ENCODE measurements around the gene ZSCAN5A. TPM values are rescaled to one million over a fixed set of nuclear protein-coding genes. Genes with fewer than 3 reads are reported as not detected.
"Not testable (repeated sequence)": the region's sequence is repeated elsewhere in the genome, so short reads cannot be mapped to it uniquely, and the experiment has no call there.

ZSCAN5A gene
- total RNA-seq, 1 experiment from 2014 or later: 13.8 TPM

GRCh38 chr19:56217039-56217949 is 97.3 kb downstream of the ZSCAN5A start:
- DNase-seq (ENCODE audit: low read depth, low spot score): no peak
- no TSS peak for BruUV-seq (replicated peaks)
- CTCF ChIA-PET: no interaction called here
- intact Hi-C loops (cut with micrococcal nuclease; ENCODE audit: unreplicated experiment): no loop called here
- Histone ChIP-seq H3K9me3 (ENCODE audit: control insufficient read depth, insufficient read depth, low read depth, low read length) (no peaks in the 10 kb centered on the region), H3K4me3 (ENCODE audit: low read depth in 2 of 2, low read length in 2 of 2) (no peak overlapping the region), H3K27ac (ENCODE audit: low read length) (no peak overlapping the region), H3K27me3 (ENCODE audit: control insufficient read depth, insufficient read depth, low read length) (no peaks in the 10 kb centered on the region), H3K4me1 (ENCODE audit: control insufficient read depth, insufficient read depth, low read length) (no peaks in the 10 kb centered on the region), H3K36me3 (ENCODE audit: control insufficient read depth, insufficient read depth, low read length) (no peaks in the 10 kb centered on the region)
- in situ Hi-C loops (cut with HindIII; ENCODE audit: low pct_unique_long_range_greater_than_20kb, low sequenced_read_pairs): no loop called here
- POLR2A ChIA-PET: no interaction called here
- no peak for ATAC-seq
- TF ChIP-seq, protein P1, sequence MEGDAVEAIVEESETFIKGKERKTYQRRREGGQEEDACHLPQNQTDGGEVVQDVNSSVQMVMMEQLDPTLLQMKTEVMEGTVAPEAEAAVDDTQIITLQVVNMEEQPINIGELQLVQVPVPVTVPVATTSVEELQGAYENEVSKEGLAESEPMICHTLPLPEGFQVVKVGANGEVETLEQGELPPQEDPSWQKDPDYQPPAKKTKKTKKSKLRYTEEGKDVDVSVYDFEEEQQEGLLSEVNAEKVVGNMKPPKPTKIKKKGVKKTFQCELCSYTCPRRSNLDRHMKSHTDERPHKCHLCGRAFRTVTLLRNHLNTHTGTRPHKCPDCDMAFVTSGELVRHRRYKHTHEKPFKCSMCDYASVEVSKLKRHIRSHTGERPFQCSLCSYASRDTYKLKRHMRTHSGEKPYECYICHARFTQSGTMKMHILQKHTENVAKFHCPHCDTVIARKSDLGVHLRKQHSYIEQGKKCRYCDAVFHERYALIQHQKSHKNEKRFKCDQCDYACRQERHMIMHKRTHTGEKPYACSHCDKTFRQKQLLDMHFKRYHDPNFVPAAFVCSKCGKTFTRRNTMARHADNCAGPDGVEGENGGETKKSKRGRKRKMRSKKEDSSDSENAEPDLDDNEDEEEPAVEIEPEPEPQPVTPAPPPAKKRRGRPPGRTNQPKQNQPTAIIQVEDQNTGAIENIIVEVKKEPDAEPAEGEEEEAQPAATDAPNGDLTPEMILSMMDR (IDR thresholded peaks at IDR 0.05): no peak
- TF ChIP-seq TCF7L2 (IDR thresholded peaks at IDR 0.05; ENCODE audit: low read depth, low read length) (no peak), SIN3A (IDR thresholded peaks at IDR 0.05; ENCODE audit: borderline replicate concordance, insufficient read depth, low read depth, low read length) (no peak), POLR2AphosphoS5 (IDR thresholded peaks at IDR 0.05; ENCODE audit: low read depth, low read length) (no peak)
- TF ChIP-seq, protein P2, sequence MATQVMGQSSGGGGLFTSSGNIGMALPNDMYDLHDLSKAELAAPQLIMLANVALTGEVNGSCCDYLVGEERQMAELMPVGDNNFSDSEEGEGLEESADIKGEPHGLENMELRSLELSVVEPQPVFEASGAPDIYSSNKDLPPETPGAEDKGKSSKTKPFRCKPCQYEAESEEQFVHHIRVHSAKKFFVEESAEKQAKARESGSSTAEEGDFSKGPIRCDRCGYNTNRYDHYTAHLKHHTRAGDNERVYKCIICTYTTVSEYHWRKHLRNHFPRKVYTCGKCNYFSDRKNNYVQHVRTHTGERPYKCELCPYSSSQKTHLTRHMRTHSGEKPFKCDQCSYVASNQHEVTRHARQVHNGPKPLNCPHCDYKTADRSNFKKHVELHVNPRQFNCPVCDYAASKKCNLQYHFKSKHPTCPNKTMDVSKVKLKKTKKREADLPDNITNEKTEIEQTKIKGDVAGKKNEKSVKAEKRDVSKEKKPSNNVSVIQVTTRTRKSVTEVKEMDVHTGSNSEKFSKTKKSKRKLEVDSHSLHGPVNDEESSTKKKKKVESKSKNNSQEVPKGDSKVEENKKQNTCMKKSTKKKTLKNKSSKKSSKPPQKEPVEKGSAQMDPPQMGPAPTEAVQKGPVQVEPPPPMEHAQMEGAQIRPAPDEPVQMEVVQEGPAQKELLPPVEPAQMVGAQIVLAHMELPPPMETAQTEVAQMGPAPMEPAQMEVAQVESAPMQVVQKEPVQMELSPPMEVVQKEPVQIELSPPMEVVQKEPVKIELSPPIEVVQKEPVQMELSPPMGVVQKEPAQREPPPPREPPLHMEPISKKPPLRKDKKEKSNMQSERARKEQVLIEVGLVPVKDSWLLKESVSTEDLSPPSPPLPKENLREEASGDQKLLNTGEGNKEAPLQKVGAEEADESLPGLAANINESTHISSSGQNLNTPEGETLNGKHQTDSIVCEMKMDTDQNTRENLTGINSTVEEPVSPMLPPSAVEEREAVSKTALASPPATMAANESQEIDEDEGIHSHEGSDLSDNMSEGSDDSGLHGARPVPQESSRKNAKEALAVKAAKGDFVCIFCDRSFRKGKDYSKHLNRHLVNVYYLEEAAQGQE (IDR thresholded peaks at IDR 0.05; ENCODE audit: insufficient read depth in 1 of 2, low read depth in 2 of 2, low read length in 1 of 2): no peak

DNA sequence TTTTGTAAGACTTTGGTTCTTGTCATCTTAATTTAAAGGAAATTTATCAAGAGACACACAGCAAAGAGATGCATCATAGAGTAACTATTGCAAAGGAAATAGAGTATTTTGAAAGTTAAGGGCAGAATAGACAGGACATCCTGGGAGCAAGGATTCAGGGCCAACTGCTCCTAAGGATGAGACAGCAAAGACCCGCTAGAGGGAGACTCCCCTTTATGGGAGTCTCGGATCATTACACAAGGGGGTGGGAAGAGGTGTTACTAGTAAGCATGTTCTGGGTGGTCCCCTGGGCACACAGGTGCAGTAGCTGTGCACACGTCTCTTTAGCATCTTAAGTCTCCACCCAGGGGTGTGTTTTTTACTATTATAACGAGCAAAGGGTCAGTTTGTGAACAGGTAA is 102.9 kb downstream of the ZSCAN5A start:
- in situ Hi-C loops (cut with HindIII; ENCODE audit: low pct_unique_long_range_greater_than_20kb, low sequenced_read_pairs): no loop called here
- no peaks in the 10 kb centered on the region for H3K36me3 ChIP-seq (ENCODE audit: control insufficient read depth, insufficient read depth, low read length)
- H3K4me1 ChIP-seq (ENCODE audit: control insufficient read depth, insufficient read depth, low read length): no peaks in the 10 kb centered on the region
- H3K27me3 ChIP-seq (ENCODE audit: control insufficient read depth, insufficient read depth, low read length): no peaks in the 10 kb centered on the region
- DNase-seq (ENCODE audit: low read depth, low spot score) (no peak), ATAC-seq (no peak)
- CTCF ChIA-PET: no interaction called here
- POLR2A ChIA-PET: no interaction called here
- H3K4me3 ChIP-seq (ENCODE audit: low read depth in 2 of 2, low read length in 2 of 2): no peak overlapping the region
- intact Hi-C loops (cut with micrococcal nuclease; ENCODE audit: unreplicated experiment): no loop called here
- no peak overlapping the region for H3K27ac ChIP-seq (ENCODE audit: low read length)
- BruUV-seq (replicated peaks): no TSS peak
- TF ChIP-seq TCF7L2 (IDR thresholded peaks at IDR 0.05; ENCODE audit: low read depth, low read length) (no peak), POLR2AphosphoS5 (IDR thresholded peaks at IDR 0.05; ENCODE audit: low read depth, low read length) (no peak), SIN3A (IDR thresholded peaks at IDR 0.05; ENCODE audit: borderline replicate concordance, insufficient read depth, low read depth, low read length) (no peak)
- TF ChIP-seq, protein P1 (IDR thresholded peaks at IDR 0.05): no peak; the same call in 1 of the 2 replicates
- TF ChIP-seq, protein P2 (IDR thresholded peaks at IDR 0.05; ENCODE audit: insufficient read depth in 1 of 2, low read depth in 2 of 2, low read length in 1 of 2): no peak
- no peaks in the 10 kb centered on the region for H3K9me3 ChIP-seq (ENCODE audit: control insufficient read depth, insufficient read depth, low read depth, low read length)

DNA sequence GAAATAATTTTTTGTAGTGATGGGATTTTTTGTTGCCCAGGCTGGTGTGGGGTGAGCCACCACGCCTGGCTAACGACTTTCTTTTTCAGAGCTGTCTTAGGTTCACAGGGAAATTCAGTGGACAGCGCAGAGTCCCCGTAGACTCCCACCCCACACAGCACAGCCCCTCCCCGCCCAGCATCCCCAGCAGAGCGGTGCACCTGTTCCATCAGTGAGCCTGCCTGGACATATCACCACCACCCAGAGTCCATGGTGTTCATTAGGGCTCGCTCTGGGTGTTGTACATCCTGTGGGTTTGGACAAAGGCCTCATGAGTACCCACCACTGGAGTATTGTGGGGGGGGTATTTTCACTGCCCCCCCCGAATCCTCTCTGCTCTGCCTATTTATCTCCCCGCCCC is 104.6 kb downstream of the ZSCAN5A start:
- DNase-seq (ENCODE audit: low read depth, low spot score); H3K4me3 ChIP-seq (ENCODE audit: low read depth in 2 of 2, low read length in 2 of 2); in situ Hi-C loops (cut with HindIII; ENCODE audit: low pct_unique_long_range_greater_than_20kb, low sequenced_read_pairs); H3K4me1 ChIP-seq (ENCODE audit: control insufficient read depth, insufficient read depth, low read length); BruUV-seq (replicated peaks); intact Hi-C loops (cut with micrococcal nuclease; ENCODE audit: unreplicated experiment); H3K36me3 ChIP-seq (ENCODE audit: control insufficient read depth, insufficient read depth, low read length); H3K27ac ChIP-seq (ENCODE audit: low read length); POLR2A ChIA-PET; H3K9me3 ChIP-seq (ENCODE audit: control insufficient read depth, insufficient read depth, low read depth, low read length); H3K27me3 ChIP-seq (ENCODE audit: control insufficient read depth, insufficient read depth, low read length); ATAC-seq: not testable (repeated sequence)
- CTCF ChIA-PET: interaction anchor here (0.7 kb wide), 1 partner anchor 78 kb away, joined by 5 read pairs; no protein-coding TSS in a partner anchor
